H9 (cell line): Measurements from ENCODE around the gene CISD2. TPM values are rescaled to one million over a fixed set of nuclear protein-coding genes. Genes with fewer than 3 reads are reported as not detected.

Experiments used
- DNase-seq: peaks from one replicate; pipeline ENCODE4 v3.0.0-alpha.2; 2017
- H2AFZ ChIP-seq: one replicate; pipeline ENCODE4 v1.6.1; 2013; ENCODE audit warnings: mild to moderate bottlenecking, low read length, control low read depth, moderate library complexity
- H2AK5ac ChIP-seq: 2 replicates; pipeline ENCODE4 v1.6.1; 2013; ENCODE audit warnings: low read length, control low read depth, mixed read lengths; ENCODE audit not compliant: insufficient read length
- H2BK120ac ChIP-seq: one replicate; pipeline ENCODE4 v1.6.1; 2013; ENCODE audit warnings: low read depth, mild to moderate bottlenecking, low read length, control low read depth, inconsistent platforms; ENCODE audit not compliant: poor library complexity, severe bottlenecking
- H2BK12ac ChIP-seq: 2 replicates; pipeline ENCODE4 v1.6.1; 2013; ENCODE audit warnings: low read length, control low read depth, mixed read lengths, low read depth; ENCODE audit not compliant: insufficient read length
- H2BK15ac ChIP-seq: 2 replicates; pipeline ENCODE4 v1.6.1; 2013; ENCODE audit warnings: low read depth, low read length, control low read depth
- H2BK20ac ChIP-seq: one replicate; pipeline ENCODE4 v1.6.1; 2013; ENCODE audit warnings: low read depth, mild to moderate bottlenecking, low read length, control low read depth, inconsistent platforms; ENCODE audit not compliant: poor library complexity, severe bottlenecking
- H2BK5ac ChIP-seq: 2 replicates; pipeline ENCODE4 v1.6.1; 2013; ENCODE audit warnings: low read length, control low read depth, mixed read lengths; ENCODE audit not compliant: insufficient read length
- H3K14ac ChIP-seq: 2 replicates; pipeline ENCODE4 v1.6.1; 2013; ENCODE audit warnings: low read length, control low read depth; ENCODE audit not compliant: insufficient read depth
- H3K18ac ChIP-seq: 2 replicates; pipeline ENCODE4 v1.6.1; 2013; ENCODE audit warnings: low read depth, mild to moderate bottlenecking, mixed read lengths, low read length, control low read depth; ENCODE audit not compliant: insufficient read length
- H3K23ac ChIP-seq: 2 replicates; pipeline ENCODE4 v1.6.1; 2013; ENCODE audit warnings: low read length, control low read depth, mixed read lengths, low read depth; ENCODE audit not compliant: insufficient read length
- H3K23me2 ChIP-seq: 2 replicates; pipeline ENCODE4 v1.6.1; 2013; ENCODE audit warnings: low read depth, mild to moderate bottlenecking, mixed read lengths, low read length, control low read depth; ENCODE audit not compliant: insufficient read length, poor library complexity, severe bottlenecking
- H3K27ac ChIP-seq: 2 replicates; pipeline ENCODE4 v1.5.1; 2013; ENCODE audit warnings: low read length, control low read depth, mixed read lengths, low read depth; ENCODE audit not compliant: insufficient read length
- H3K27me3 ChIP-seq: 2 replicates; pipeline ENCODE4 v1.6.1; 2013; ENCODE audit warnings: low read length, control low read depth, inconsistent platforms; ENCODE audit not compliant: insufficient read depth
- H3K4ac ChIP-seq: 2 replicates; pipeline ENCODE4 v1.6.1; 2013; ENCODE audit warnings: low read depth, mild to moderate bottlenecking, control low read depth, inconsistent platforms, low read length, moderate library complexity
- H3K4me1 ChIP-seq: 2 replicates; pipeline ENCODE4 v1.6.1; 2013; ENCODE audit warnings: low read length, control low read depth, inconsistent platforms; ENCODE audit not compliant: insufficient read depth
- H3K4me2 ChIP-seq: 2 replicates; pipeline ENCODE4 v1.6.1; 2013; ENCODE audit warnings: low read length, control low read depth, mixed read lengths; ENCODE audit not compliant: insufficient read length, insufficient read depth
- H3K56ac ChIP-seq: 2 replicates; pipeline ENCODE4 v1.6.1; 2013; ENCODE audit warnings: low read depth, mild to moderate bottlenecking, mixed read lengths, low read length, control low read depth; ENCODE audit not compliant: insufficient read length
- H3K79me1 ChIP-seq: 2 replicates; pipeline ENCODE4 v1.6.1; 2013; ENCODE audit warnings: low read depth, mild to moderate bottlenecking, moderate library complexity, low read length, control low read depth, inconsistent platforms; ENCODE audit not compliant: insufficient read depth, poor library complexity, severe bottlenecking
- H3K79me2 ChIP-seq: 2 replicates; pipeline ENCODE4 v1.6.1; 2013; ENCODE audit warnings: low read length, control low read depth, inconsistent platforms; ENCODE audit not compliant: insufficient read depth
- H3K9ac ChIP-seq: 2 replicates; pipeline ENCODE4 v1.6.1; 2013; ENCODE audit warnings: low read length, control low read depth, mixed read lengths; ENCODE audit not compliant: insufficient read length; ENCODE audit errors: extremely low read depth
- H3K9me3 ChIP-seq: one replicate; pipeline ENCODE4 v1.6.1; 2013; ENCODE audit warnings: low read depth, low read length, inconsistent platforms; ENCODE audit not compliant: control insufficient read depth
- H3T11ph ChIP-seq: one replicate; pipeline ENCODE4 v1.6.1; 2013; ENCODE audit warnings: mild to moderate bottlenecking, low read length, control low read depth, inconsistent platforms
- H4K20me1 ChIP-seq: one replicate; pipeline ENCODE4 v1.6.1; 2013; ENCODE audit not compliant: control insufficient read depth, insufficient read length, insufficient read depth
- H4K5ac ChIP-seq: 2 replicates; pipeline ENCODE4 v1.6.1; 2013; ENCODE audit warnings: low read depth, mild to moderate bottlenecking, mixed read lengths, low read length, control low read depth; ENCODE audit not compliant: insufficient read length
- H4K8ac ChIP-seq: replicated peaks from 2 replicates; pipeline ENCODE4 v1.6.1; 2013; ENCODE audit warnings: low read length, control low read depth, mixed read lengths, low read depth; ENCODE audit not compliant: insufficient read length
- H4K91ac ChIP-seq: 2 replicates; pipeline ENCODE4 v1.6.1; 2013; ENCODE audit warnings: low read depth, mild to moderate bottlenecking, moderate library complexity, mixed read lengths, low read length, control low read depth; ENCODE audit not compliant: insufficient read length
- H3K27ac Mint-ChIP-seq, 3 experiments: 2 replicates in 2 of 3; 3 replicates in 1 of 3; pipeline ENCODE4 v1.8.0; 2020 to 2021; ENCODE audit warnings: mixed read lengths in 3 of 3, mild to moderate bottlenecking in 1 of 3, moderate library complexity in 1 of 3
- H3K27me3 Mint-ChIP-seq: 2 replicates; pipeline ENCODE4 v1.8.0; 2021; ENCODE audit warnings: low read depth, mild to moderate bottlenecking, moderate library complexity, mixed read lengths
- H3K36me3 Mint-ChIP-seq, 3 experiments: 2 replicates in 2 of 3; 3 replicates in 1 of 3; pipeline ENCODE4 v1.8.0; 2020 to 2021; ENCODE audit warnings: low read depth in 3 of 3, mixed read lengths in 3 of 3; ENCODE audit not compliant: insufficient read depth in 1 of 3
- H3K4me1 Mint-ChIP-seq, 2 experiments: 2 replicates each; pipeline ENCODE4 v1.8.0; 2020; ENCODE audit warnings: mixed read lengths in 2 of 2
- H3K4me3 Mint-ChIP-seq, 2 experiments: 2 replicates in 1 of 2; 3 replicates in 1 of 2; pipeline ENCODE4 v1.8.0; 2020 to 2021; ENCODE audit warnings: mild to moderate bottlenecking in 2 of 2, mixed read lengths in 2 of 2, moderate library complexity in 1 of 2
- H3K9me3 Mint-ChIP-seq, 2 experiments: 2 replicates in 1 of 2; 3 replicates in 1 of 2; pipeline ENCODE4 v1.8.0; 2020; ENCODE audit warnings: mild to moderate bottlenecking in 2 of 2, mixed read lengths in 2 of 2, moderate library complexity in 1 of 2
- WGBS: extraction: QIAGEN DNeasy Blood & Tissue Kit; methylation state at CpG from one replicate; pipeline ENCODE4 v1.1.7; 2013; ENCODE audit warnings: missing lambda C conversion rate, low lambda C conversion rate, mixed read lengths; ENCODE audit not compliant: insufficient read length; ENCODE audit errors: extremely low coverage; 5-methylcytosine and 5-hydroxymethylcytosine counted together
- total RNA-seq: library from RNA; stranded (reverse); gene quantifications from 2 replicates; pipeline ENCODE4 v1.2.1, GENCODE V29; 2021
- TF ChIP-seq, protein P1 (sequence below): fragments of 200-600 bp; sonication (generic); conservative IDR thresholded peaks from 3 replicates; pipeline ENCODE4 v1.8.0; 2021; ENCODE audit warnings: antibody characterized with exemption, mild to moderate bottlenecking

Gene CISD2
- total RNA-seq, 1 experiment from 2014 or later, result 45.6 TPM

DNA sequence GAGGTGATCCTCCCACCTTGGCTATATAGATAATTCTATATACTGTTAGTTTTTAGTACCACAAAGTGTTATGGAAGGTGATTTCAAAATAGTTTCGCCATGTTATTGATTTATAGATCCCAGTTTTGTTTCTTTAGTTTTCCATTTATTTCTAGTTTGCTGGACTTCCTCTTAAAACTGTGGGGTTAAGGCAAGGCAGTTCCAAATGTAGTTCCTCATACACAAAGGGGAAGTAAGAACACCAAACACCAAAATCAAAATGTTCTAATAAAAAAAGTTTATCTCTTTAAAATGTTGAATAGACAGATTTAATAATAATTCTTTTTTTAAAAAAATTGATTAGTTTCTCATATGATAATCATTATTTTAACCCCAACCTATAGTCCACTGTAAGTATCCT is 6.8 kb upstream of the CISD2 start:
- Histone ChIP-seq H2BK5ac (no peak overlapping the region), H4K8ac (no peak overlapping the region), H2BK20ac (no peak overlapping the region), H4K5ac (no peak overlapping the region), H4K20me1 (no peaks in the 10 kb centered on the region), H3K79me1 (peaks cover 3% of the 10 kb centered on the region), H3K27ac (no peak overlapping the region), H3K79me2 (no peaks in the 10 kb centered on the region; the same call in 1 of the 2 replicates), H2AFZ (no peak overlapping the region), H3T11ph (no peak overlapping the region), H3K23me2 (no peaks in the 10 kb centered on the region), H2BK15ac (no peak overlapping the region), H3K14ac (no peak overlapping the region), H3K4ac (no peak overlapping the region), H3K56ac (no peak overlapping the region), H3K9ac (no peak overlapping the region), H2BK120ac (no peak overlapping the region), H3K23ac (no peak overlapping the region), H3K4me2 (no peak overlapping the region), H3K18ac (no peak overlapping the region), H4K91ac (no peak overlapping the region), H2BK12ac (no peak overlapping the region), H2AK5ac (no peak overlapping the region), H3K4me1 (no peaks in the 10 kb centered on the region), H3K27me3 (no peaks in the 10 kb centered on the region), H3K9me3 (no peaks in the 10 kb centered on the region)
- Mint-ChIP-seq H3K4me1 (peaks cover 11 to 16% of the 10 kb centered on the region in 2 experiments), H3K36me3 (peaks cover 28 to 35% (median 33%) of the 10 kb centered on the region in 3 experiments), H3K27ac (no peak overlapping the region), H3K4me3 (no peak overlapping the region), H3K27me3 (no peaks in the 10 kb centered on the region), H3K9me3 (peaks cover 19 to 20% of the 10 kb centered on the region in 2 experiments)
- WGBS, result no CpG with 5 or more reads among the region's 1 CpG
- TF ChIP-seq, protein P1, sequence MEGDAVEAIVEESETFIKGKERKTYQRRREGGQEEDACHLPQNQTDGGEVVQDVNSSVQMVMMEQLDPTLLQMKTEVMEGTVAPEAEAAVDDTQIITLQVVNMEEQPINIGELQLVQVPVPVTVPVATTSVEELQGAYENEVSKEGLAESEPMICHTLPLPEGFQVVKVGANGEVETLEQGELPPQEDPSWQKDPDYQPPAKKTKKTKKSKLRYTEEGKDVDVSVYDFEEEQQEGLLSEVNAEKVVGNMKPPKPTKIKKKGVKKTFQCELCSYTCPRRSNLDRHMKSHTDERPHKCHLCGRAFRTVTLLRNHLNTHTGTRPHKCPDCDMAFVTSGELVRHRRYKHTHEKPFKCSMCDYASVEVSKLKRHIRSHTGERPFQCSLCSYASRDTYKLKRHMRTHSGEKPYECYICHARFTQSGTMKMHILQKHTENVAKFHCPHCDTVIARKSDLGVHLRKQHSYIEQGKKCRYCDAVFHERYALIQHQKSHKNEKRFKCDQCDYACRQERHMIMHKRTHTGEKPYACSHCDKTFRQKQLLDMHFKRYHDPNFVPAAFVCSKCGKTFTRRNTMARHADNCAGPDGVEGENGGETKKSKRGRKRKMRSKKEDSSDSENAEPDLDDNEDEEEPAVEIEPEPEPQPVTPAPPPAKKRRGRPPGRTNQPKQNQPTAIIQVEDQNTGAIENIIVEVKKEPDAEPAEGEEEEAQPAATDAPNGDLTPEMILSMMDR, result no peak
- DNase-seq, result no peak
